Urinary bladder (tissue), 4 donors: ENCODE measurements around the gene RASA1. TPM values are rescaled to one million over a fixed set of nuclear protein-coding genes. Genes with fewer than 3 reads are reported as not detected.
"Not testable (repeated sequence)": the region's sequence is repeated elsewhere in the genome, so short reads cannot be mapped to it uniquely, and the experiment has no call there.

Experiments
- DNase-seq: peaks from one replicate; pipeline ENCODE4 v3.0.0-alpha.2; 2015; ENCODE audit errors: extremely low spot score
- H3K27ac ChIP-seq: one replicate; pipeline ENCODE4 v1.5.1; 2013; ENCODE audit warnings: low read depth, mild to moderate bottlenecking, moderate library complexity
- H3K36me3 ChIP-seq: one replicate; pipeline ENCODE4 v1.6.1; 2013; ENCODE audit warnings: mild to moderate bottlenecking, moderate library complexity; ENCODE audit not compliant: insufficient read depth
- H3K4me1 ChIP-seq: one replicate; pipeline ENCODE4 v1.6.1; 2013; ENCODE audit warnings: mild to moderate bottlenecking, moderate library complexity; ENCODE audit not compliant: insufficient read depth
- H3K4me3 ChIP-seq: one replicate; pipeline ENCODE4 v1.5.1; 2013; ENCODE audit warnings: low read depth, low read length
- WGBS: extraction: QIAGEN DNeasy Blood & Tissue Kit; methylation state at CpG from one replicate; pipeline ENCODE4 v1.1.7; 2013; 5-methylcytosine and 5-hydroxymethylcytosine counted together
- polyA plus RNA-seq: library from polyadenylated mRNA; stranded (reverse); fragments of 200-250 nt; gene quantifications from one replicate; pipeline ENCODE4 v1.2.3, GENCODE V29; 2013
- total RNA-seq: library from RNA; depleted of rRNA; stranded (reverse); fragments of >200 nt; gene quantifications from one replicate; pipeline ENCODE4 v1.2.3, GENCODE V29; 2014
- donor health status: healthy with polysubstance abuse.
- donor health status: healthy.

Gene RASA1
- total and polyA plus RNA-seq, 2 donors = 21.0 to 54.8 TPM

DNA sequence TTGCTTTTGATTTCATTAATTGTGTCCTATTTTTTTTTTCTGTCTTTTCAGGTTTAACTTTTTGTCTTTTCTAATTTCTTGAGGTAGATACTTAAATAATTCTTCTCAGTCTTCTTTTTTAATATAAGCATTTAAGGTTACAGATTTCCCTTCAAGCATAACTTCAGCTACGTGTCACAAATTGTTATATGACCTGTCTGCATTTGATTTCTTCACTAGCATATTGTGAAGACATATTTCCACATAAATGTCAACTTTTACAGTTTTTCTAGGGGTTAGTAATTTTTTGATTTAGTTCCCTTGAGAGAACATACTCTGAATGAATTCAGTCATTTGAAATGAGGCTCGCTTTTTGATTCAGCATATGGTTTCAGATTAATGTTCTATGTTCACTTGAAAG lies 35.6 kb downstream of the RASA1 start:
- Histone ChIP-seq H3K27ac (no peak overlapping the region), H3K36me3 (peaks cover 3% of the 10 kb centered on the region), H3K4me1 (no peaks in the 10 kb centered on the region), H3K4me3 (no peak overlapping the region)
- WGBS = 94% methylated on average over 2 of the region's 2 CpGs
- DNase-seq = no peak

DNA sequence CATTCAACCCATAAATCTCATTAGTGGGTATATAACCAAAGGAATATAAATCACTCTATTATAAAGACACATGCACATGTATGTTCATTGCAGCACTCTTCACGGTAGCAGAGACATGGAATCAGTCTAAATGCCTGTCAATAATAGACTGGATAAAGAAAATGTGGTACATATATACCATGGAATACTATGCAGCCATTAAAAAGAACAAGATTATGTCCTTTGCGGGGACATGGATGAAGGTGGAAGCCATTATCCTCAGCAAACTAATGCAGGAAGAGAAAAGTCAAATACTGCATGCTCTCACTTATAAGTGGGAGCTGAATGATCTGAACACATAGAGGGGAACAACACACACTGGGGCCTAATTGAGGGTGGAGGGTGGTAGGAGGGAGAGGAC lies 38.4 kb downstream of the RASA1 start:
- not testable (repeated sequence) for DNase-seq, H3K36me3 ChIP-seq, H3K4me3 ChIP-seq, H3K4me1 ChIP-seq, H3K27ac ChIP-seq
- 98% methylated on average over 2 of the region's 2 CpGs for WGBS

DNA sequence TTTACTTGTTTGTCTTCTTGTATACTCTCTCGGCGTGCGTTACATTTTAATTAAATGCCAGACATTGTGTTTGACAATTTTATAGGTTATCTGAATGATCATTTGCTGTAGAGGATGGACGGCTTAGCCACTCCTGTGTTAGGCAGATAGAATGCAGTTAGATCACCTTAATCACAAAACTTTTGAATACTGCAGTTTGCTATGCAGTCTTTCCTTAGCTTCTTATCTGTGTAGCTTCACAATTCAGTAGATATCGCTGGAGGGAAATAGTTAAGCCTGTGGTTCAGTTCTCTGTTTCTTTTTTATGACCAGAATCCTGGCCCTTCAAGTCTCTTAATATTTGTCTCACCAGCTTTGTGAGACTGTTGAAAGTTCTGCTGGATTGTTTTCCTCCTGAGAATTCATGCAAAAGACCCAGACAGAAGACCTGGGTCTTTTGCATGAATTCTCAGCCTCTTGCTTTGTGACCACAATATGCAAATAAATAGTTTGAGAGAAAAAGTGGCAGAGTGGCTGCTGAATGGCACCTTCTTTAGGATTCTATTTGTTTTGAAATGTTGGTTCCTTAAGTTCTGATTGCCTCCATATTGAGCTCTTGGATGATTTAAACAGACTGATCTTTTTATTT lies 40.2 kb downstream of the RASA1 start:
- DNase-seq = no peak
- H3K27ac ChIP-seq = no peak overlapping the region
- 71% methylated on average over 5 of the region's 5 CpGs for WGBS
- H3K4me1 ChIP-seq = no peaks in the 10 kb centered on the region
- H3K4me3 ChIP-seq = no peak overlapping the region
- peaks cover 3% of the 10 kb centered on the region for H3K36me3 ChIP-seq

DNA sequence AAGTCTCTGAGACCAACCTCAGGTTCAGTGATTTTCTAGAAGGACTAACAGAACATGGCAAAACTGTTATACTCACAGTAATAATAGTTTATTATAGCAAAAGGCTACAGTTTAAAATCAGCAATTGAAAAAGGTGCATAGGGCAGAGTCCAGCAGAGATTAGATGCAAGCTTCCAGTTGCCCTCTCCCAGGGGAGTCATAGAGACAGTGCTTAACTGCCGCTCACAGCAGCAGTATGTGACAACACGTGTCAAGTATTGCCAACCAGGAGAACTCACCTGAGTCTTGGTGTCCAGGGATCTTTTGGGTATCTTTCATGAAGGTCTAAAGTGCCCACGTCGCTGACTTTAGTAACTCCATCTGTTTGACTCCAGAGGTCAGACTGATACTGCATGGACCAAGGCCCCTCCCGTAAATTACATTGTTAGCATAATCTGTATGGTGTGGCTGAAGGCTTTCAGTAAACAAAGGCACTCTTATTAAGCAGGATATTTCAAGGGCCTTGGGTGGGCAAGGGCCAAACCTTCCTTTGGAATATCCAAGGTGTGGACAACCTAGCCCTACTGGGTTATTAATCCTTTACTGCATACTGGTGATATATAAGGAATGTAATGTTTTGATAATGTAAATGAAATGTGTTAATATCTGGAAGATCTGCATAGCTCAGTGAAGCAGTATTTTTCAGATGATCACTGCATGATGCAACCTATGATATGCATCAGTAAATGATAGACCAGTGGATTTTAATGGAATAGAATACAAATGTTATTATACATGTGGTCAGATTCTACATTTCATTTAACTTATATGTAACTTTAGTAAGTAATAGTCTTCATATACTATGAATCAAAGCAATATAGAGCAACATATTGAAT lies 44.0 kb downstream of the RASA1 start:
- WGBS = 74% methylated on average over 5 of the region's 5 CpGs
- Histone ChIP-seq H3K27ac (no peak overlapping the region), H3K4me3 (no peak overlapping the region), H3K4me1 (no peaks in the 10 kb centered on the region), H3K36me3 (no peaks in the 10 kb centered on the region)
- DNase-seq = no peak

DNA sequence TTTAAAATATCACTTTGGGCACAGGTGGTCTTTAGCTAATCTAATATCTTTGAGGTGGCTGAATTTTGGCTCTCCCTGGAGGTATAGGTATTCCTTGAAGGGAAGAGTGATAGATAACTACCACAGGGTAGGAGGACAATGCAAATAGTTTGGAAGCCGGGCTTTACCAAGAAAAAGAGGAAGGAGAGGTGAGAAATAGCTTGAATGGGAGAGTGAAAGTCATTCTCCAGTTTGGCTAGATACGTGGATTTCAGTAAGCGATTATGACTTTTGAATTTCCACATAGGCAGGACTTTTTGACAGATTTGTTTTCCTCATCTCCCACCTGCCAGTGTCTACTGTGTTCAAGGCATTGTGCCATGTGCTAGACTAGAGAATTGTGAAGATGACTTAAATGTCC lies 45.5 kb downstream of the RASA1 start:
- H3K27ac ChIP-seq = no peak overlapping the region
- H3K4me3 ChIP-seq = no peak overlapping the region
- H3K4me1 ChIP-seq = no peaks in the 10 kb centered on the region
- 89% methylated on average over 3 of the region's 3 CpGs for WGBS
- no peak for DNase-seq
- no peaks in the 10 kb centered on the region for H3K36me3 ChIP-seq

DNA sequence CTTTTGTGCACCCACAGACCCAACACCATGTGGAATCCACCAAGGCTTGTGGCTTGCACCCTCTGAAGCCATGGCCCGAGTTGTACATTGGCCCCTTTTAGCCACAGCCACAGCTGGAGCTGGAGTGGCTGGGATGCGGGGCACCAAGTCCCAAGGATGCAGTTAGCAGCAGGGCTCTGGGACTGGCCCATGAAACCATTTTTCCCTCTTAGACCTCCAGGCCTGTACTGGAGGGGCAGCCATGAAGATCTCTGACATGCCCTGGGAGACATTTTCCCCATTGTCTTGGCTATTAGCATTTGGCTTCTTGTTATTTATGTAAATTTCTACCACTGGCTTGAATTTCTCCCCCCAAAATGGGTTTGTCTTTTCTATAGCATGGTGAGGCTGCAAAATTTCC lies 51.8 kb downstream of the RASA1 start:
- no peak for DNase-seq
- 100% methylated on average over 2 of the region's 2 CpGs for WGBS
- no peaks in the 10 kb centered on the region for H3K4me1 ChIP-seq
- no peaks in the 10 kb centered on the region for H3K36me3 ChIP-seq
- H3K4me3 ChIP-seq = no peak overlapping the region
- no peak overlapping the region for H3K27ac ChIP-seq

DNA sequence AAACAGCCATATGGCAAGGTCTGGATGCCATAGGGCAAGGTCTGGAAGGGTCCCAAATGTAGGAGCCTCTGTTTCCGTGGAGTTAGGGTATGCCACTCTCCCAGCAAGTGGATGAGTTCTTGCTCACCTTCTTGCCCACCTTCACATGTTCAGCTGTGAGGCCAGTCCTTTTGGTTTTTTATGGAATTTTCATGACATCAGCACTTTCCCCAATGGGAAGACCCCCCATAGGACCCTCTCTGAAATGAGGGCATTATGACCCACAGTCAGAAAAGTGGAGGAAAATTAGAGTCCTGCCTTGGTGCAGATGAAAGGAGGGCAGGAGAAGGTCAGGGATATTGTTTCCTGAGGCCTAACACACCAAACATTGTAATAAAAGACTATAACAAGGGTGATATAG lies 53.9 kb downstream of the RASA1 start:
- H3K36me3 ChIP-seq = no peaks in the 10 kb centered on the region
- no peaks in the 10 kb centered on the region for H3K4me1 ChIP-seq
- H3K4me3 ChIP-seq = no peak overlapping the region
- WGBS = 98% methylated on average over 1 of the region's 1 CpG
- H3K27ac ChIP-seq = no peak overlapping the region
- no peak for DNase-seq

DNA sequence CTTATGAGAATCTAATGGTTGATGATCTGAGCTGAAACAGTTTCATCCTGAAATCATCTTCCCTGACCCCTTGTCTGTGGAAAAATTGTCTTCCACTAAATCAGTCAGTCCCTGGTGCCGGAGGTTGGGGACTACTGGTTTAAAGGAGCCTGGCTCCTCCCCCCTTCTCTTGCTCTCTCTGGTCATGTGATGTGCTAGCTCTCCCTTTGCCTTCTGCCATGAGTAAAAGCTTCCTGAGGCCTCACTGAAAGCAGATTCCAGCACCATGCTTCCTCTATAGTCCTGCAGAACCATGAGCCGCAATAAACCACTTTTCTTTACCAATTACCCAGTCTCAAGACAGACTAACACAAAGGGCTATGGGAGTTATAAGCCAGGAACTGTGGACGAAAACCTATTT lies 54.7 kb downstream of the RASA1 start:
- WGBS = 93% methylated on average over 3 of the region's 3 CpGs
- no peak overlapping the region for H3K4me3 ChIP-seq
- no peaks in the 10 kb centered on the region for H3K4me1 ChIP-seq

DNA sequence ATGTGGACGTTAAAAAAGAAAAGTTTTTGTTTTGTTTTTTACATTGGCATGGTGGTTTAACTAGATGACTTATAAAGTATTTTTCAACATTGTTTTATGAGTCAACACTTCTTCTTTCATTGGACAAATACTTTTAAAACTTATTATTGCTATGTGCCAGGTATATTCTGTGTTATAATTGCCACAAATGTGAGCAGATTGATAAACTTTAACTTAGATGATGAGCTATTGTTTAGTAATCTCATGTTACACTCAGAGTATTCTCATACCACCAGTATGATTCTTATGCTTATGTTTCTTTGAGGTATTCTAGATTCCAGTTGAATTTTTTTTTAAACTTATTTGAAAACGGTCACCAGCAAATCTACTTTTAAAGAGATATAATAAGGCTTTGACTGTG lies 60.3 kb downstream of the RASA1 start:
- no peak for DNase-seq
- WGBS = 71% methylated on average over 2 of the region's 2 CpGs
- Histone ChIP-seq H3K27ac (no peak overlapping the region), H3K4me1 (no peaks in the 10 kb centered on the region), H3K36me3 (no peaks in the 10 kb centered on the region), H3K4me3 (no peak overlapping the region)

More for the DNA sequence above, 54.7 kb downstream of the RASA1 start:
- Histone ChIP-seq H3K27ac (no peak overlapping the region), H3K36me3 (no peaks in the 10 kb centered on the region)
- DNase-seq = no peak

DNA sequence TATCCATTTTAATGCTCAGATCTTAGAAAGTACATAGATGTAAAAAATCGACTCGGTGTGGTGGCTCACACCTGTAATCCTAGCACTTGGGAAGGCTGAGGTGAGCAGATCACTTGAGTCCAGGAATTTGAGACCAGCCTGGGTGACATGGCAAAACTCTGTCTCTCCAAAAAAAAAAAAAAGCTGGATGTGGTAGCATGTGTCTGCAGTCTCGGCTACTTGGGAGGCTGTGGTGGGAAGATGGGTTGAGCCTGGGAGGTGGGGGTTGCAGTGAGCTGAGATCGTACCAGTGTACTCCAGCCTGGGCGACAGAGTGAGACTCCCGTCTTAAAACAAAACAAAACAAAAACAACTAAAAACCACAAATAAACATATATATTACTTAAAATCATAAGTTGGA lies 61.4 kb downstream of the RASA1 start:
- 94% methylated on average over 6 of the region's 6 CpGs for WGBS
- Histone ChIP-seq H3K36me3 (peaks cover under 1% of the 10 kb centered on the region), H3K4me3 (no peak overlapping the region), H3K27ac (no peak overlapping the region), H3K4me1 (no peaks in the 10 kb centered on the region)
- DNase-seq = no peak

DNA sequence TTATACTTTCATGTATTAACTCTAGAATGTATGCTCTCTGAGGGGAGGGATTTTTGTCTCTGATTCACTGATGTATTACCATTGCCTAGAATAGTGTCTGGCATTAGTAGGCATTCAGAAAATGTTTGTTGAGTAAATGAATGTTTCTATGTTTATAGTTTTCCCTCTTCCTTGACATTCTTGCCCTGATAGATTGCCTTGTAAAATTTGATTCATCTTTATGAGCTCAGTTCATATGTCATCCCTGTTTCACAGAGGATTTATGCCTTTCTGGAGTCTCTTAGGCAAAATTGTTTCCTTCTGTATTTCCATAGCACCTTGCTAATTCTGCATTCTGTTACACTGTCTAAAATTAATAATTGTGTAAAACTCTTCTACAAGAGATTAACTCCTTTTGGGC lies 72.3 kb downstream of the RASA1 start:
- no peaks in the 10 kb centered on the region for H3K4me1 ChIP-seq
- H3K36me3 ChIP-seq = no peaks in the 10 kb centered on the region
- H3K27ac ChIP-seq = peak overlapping the region; percentile 10
- no peak for DNase-seq
- no peak overlapping the region for H3K4me3 ChIP-seq

DNA sequence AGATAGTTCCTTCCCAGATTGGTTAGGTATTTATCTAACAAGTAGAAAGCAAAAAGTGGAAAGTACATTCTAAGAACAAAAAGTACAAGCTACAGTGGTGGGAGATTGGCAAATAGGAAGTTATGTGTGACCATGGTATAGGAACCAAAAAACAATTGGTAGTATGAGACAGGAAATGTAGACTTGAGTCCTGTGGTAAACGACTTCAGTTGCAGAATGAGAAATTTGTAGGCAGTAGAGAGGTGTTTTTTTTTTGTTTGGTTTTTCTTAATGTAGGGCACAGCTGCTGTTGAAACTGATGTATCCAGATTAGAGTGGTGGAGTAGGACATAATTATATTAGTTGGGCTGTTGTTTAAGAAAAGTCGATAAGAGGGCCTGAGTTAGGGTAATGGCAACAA lies 73.0 kb downstream of the RASA1 start:
- WGBS = 50% methylated on average over 2 of the region's 2 CpGs
- Histone ChIP-seq H3K4me1 (no peaks in the 10 kb centered on the region), H3K27ac (no peak overlapping the region), H3K36me3 (no peaks in the 10 kb centered on the region), H3K4me3 (no peak overlapping the region)
- DNase-seq = no peak

DNA sequence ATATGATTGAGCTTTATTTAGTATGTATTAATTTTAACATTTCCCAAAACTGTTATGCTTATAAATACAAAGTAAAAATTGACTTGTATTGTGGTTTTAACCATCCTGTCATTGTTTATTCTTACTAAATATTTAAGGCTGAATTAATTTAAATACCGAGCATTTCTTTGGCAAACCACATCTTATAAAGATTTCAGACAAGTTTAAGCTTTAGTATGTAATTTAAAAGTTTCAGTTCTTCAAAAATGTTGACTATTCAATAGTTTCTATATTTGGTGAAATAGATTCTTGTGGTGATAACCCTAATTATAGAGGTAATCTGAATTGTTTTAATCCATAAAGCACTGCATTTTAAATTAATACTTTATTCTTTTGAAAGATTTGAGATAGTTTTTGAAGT lies 79.6 kb downstream of the RASA1 start:
- no peak for DNase-seq
- H3K27ac ChIP-seq = no peak overlapping the region
- WGBS = 73% methylated on average over 1 of the region's 1 CpG
- H3K4me1 ChIP-seq = no peaks in the 10 kb centered on the region
- H3K4me3 ChIP-seq = no peak overlapping the region
- no peaks in the 10 kb centered on the region for H3K36me3 ChIP-seq

DNA sequence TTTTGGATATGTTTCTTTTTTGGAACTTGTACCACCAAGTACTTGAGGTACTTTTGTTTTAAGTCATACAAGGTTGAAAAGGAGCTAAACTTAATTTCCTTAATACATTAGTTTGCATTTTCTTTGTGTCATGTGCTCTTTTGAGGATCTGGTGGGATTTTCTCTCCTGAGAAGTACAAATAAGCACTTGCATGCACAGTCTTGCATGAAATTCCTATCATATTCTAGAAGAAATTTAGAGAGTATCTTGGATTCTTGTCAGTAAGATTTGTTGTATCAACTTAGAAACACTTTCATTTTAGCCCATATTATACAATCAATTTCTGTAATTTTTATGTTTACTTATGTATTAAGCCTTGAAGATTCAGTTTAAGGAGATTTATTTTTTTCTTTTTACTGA lies 80.2 kb downstream of the RASA1 start:
- Histone ChIP-seq H3K36me3 (no peaks in the 10 kb centered on the region), H3K4me3 (no peak overlapping the region), H3K4me1 (no peaks in the 10 kb centered on the region), H3K27ac (no peak overlapping the region)
- no peak for DNase-seq
